Adrenal gland (tissue), 5 donors: Measurements from ENCODE around the gene KIF26B.
"Not testable (repeated sequence)": the region's sequence is repeated elsewhere in the genome, so short reads cannot be mapped to it uniquely, and the experiment has no call there.

Source experiments
- POLR2A ChIP-seq, 2 donors: fragments of 450-650 bp; IDR thresholded peaks; one replicate each; pipeline ENCODE4 v1.6.1; 2017; ENCODE audit warnings: antibody characterized with exemption in 2 of 2, mild to moderate bottlenecking in 2 of 2, moderate library complexity in 1 of 2
- TF ChIP-seq, protein P1 (sequence below), 6 experiments: fragments of 450-650 bp in 4 of 6; fragments of 200-600 bp in 2 of 6; sonication (generic) in 1 of 6; IDR thresholded peaks; 1 replicate in 5 of 6; 2 replicates in 1 of 6; pipeline versions ENCODE4 v1.5.1 to v1.8.0; 2016 to 2021; ENCODE audit warnings: antibody characterized with exemption in 6 of 6, mild to moderate bottlenecking in 2 of 6, moderate library complexity in 1 of 6
- donor health status: DM: no; HTN: no; CAD: no.

DNA sequence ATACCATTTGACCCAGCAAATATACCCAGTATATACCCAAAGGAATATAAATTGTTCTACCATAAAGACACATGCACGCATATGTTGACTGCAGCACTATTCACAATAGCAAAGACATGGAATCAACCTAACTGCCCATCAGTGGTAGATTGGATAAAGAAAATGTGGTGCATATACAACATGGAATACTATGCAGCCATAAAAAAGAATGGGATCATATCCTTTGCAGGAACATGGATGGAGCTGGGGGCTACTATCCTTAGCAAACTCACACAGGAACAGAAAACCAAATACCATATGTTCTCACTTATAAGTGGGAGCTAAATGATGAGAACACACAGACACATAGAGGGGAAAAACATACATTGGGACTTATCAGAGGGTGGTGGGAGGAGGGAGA is 585.6 kb downstream of the KIF26B start:
- TF ChIP-seq, protein P1, sequence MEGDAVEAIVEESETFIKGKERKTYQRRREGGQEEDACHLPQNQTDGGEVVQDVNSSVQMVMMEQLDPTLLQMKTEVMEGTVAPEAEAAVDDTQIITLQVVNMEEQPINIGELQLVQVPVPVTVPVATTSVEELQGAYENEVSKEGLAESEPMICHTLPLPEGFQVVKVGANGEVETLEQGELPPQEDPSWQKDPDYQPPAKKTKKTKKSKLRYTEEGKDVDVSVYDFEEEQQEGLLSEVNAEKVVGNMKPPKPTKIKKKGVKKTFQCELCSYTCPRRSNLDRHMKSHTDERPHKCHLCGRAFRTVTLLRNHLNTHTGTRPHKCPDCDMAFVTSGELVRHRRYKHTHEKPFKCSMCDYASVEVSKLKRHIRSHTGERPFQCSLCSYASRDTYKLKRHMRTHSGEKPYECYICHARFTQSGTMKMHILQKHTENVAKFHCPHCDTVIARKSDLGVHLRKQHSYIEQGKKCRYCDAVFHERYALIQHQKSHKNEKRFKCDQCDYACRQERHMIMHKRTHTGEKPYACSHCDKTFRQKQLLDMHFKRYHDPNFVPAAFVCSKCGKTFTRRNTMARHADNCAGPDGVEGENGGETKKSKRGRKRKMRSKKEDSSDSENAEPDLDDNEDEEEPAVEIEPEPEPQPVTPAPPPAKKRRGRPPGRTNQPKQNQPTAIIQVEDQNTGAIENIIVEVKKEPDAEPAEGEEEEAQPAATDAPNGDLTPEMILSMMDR (IDR thresholded peaks at IDR 0.05): not testable (repeated sequence)
- not testable (repeated sequence) for TF ChIP-seq POLR2A (IDR thresholded peaks at IDR 0.05)
